Chondrocyte (in vitro differentiated cells): ENCODE measurements around the gene GFOD2. TPM values are rescaled to one million over a fixed set of nuclear protein-coding genes. Genes with fewer than 3 reads are reported as not detected.
A peak's percentile ranks its signal among the peaks of the same experiment; 100 is the strongest.

ENCODE experiments used
- DNase-seq: peaks from one replicate; pipeline ENCODE4 v3.0.0; 2021; ENCODE audit warnings: mixed read lengths, low spot score
- H3K27ac Mint-ChIP-seq: one replicate; pipeline ENCODE4 v1.8.0; 2021; ENCODE audit warnings: mild to moderate bottlenecking, moderate library complexity, mixed read lengths; ENCODE audit not compliant: unreplicated experiment
- H3K27me3 Mint-ChIP-seq: 2 replicates; pipeline ENCODE4 v1.8.0; 2021; ENCODE audit warnings: low read depth, mixed read lengths
- H3K36me3 Mint-ChIP-seq: 2 replicates; pipeline ENCODE4 v1.8.0; 2021; ENCODE audit warnings: low read depth, mixed read lengths
- H3K4me1 Mint-ChIP-seq: 2 replicates; pipeline ENCODE4 v1.8.0; 2021; ENCODE audit warnings: low read depth, mild to moderate bottlenecking, mixed read lengths
- H3K4me3 Mint-ChIP-seq: one replicate; pipeline ENCODE4 v1.8.0; 2021; ENCODE audit warnings: mild to moderate bottlenecking, moderate library complexity, mixed read lengths; ENCODE audit not compliant: unreplicated experiment
- H3K9me3 Mint-ChIP-seq: 2 replicates; pipeline ENCODE4 v1.8.0; 2021; ENCODE audit warnings: low read depth, mixed read lengths
- CTCF ChIP-seq: fragments of 200-600 bp; sonication (generic); IDR thresholded peaks from 2 replicates; pipeline ENCODE4 v1.5.0; 2021; ENCODE audit warnings: antibody characterized with exemption, mild to moderate bottlenecking, moderate library complexity
- total RNA-seq: library from RNA; stranded (reverse); gene quantifications from 3 replicates; pipeline ENCODE4 v1.2.1, GENCODE V29; 2021

Gene GFOD2
- total RNA-seq, 1 donor from 2014 or later: 16.3 TPM

GRCh38 chr16:67647681-67648080, 71.4 kb downstream of the GFOD2 start:
- no peak for DNase-seq
- no peaks in the 10 kb centered on the region for H3K9me3 Mint-ChIP-seq
- peaks cover 8% of the 10 kb centered on the region for H3K27me3 Mint-ChIP-seq
- no peak overlapping the region for H3K4me3 Mint-ChIP-seq
- peaks cover 2% of the 10 kb centered on the region for H3K4me1 Mint-ChIP-seq
- H3K27ac Mint-ChIP-seq: no peak overlapping the region
- TF ChIP-seq CTCF: no peak
- no peaks in the 10 kb centered on the region for H3K36me3 Mint-ChIP-seq

GRCh38 chr16:67647111-67647651, 71.9 kb downstream of the GFOD2 start:
- Mint-ChIP-seq H3K36me3 (no peaks in the 10 kb centered on the region), H3K9me3 (no peaks in the 10 kb centered on the region), H3K27ac (no peak overlapping the region), H3K4me1 (peaks cover 6% of the 10 kb centered on the region), H3K27me3 (peaks cover 8% of the 10 kb centered on the region), H3K4me3 (no peak overlapping the region)
- no peak for TF ChIP-seq CTCF
- DNase-seq: no peak

- TF ChIP-seq CTCF: no peak
- DNase-seq: no peak
- Mint-ChIP-seq H3K27ac (no peak overlapping the region), H3K27me3 (peaks cover 3% of the 10 kb centered on the region), H3K4me3 (no peak overlapping the region), H3K36me3 (no peaks in the 10 kb centered on the region), H3K4me1 (peaks cover 9% of the 10 kb centered on the region), H3K9me3 (no peaks in the 10 kb centered on the region)
These were observed 73.6 kb downstream of the GFOD2 start for GRCh38 chr16:67645397-67646121.

- Mint-ChIP-seq H3K4me3 (peak overlapping the region; percentile 9), H3K27me3 (no peaks in the 10 kb centered on the region), H3K4me1 (peaks cover 9% of the 10 kb centered on the region), H3K27ac (no peak overlapping the region), H3K36me3 (peaks cover 5% of the 10 kb centered on the region), H3K9me3 (no peaks in the 10 kb centered on the region)
- no peak for DNase-seq
- TF ChIP-seq CTCF: no peak
These were observed 75.1 kb downstream of the GFOD2 start for GRCh38 chr16:67644038-67644437.

GRCh38 chr16:67641779-67642708, 77.1 kb downstream of the GFOD2 start:
- Mint-ChIP-seq H3K4me3 (no peak overlapping the region), H3K36me3 (peaks cover 9% of the 10 kb centered on the region), H3K9me3 (no peaks in the 10 kb centered on the region), H3K4me1 (peaks cover 9% of the 10 kb centered on the region), H3K27me3 (no peaks in the 10 kb centered on the region), H3K27ac (peak overlapping the region; percentile 8)
- peak; percentile 77 for DNase-seq
- TF ChIP-seq CTCF: no peak
